ENCODE data around the gene COL24A1.
A peak's percentile ranks its signal among the peaks of the same experiment; 100 is the strongest.
"Not testable (repeated sequence)": the region's sequence is repeated elsewhere in the genome, so short reads cannot be mapped to it uniquely, and the experiment has no call there.

Gene COL24A1

GRCh38 chr1:85799737-85800136, 356.8 kb downstream of the COL24A1 start:
- no peaks in the 10 kb centered on the region for H3K9me3 ChIP-seq (ENCODE audit: low read depth, low read length)
- TF ChIP-seq POLR2AphosphoS5 (IDR thresholded peaks at IDR 0.05; ENCODE audit: borderline replicate concordance, low read depth, low read length) (no peak), FOXP2 (optimal IDR thresholded peaks at IDR 0.05; ENCODE audit: control extremely low read depth, extremely low read length, insufficient read depth) (no peak), EZH2 (IDR thresholded peaks at IDR 0.05) (no peak)
- H3K27ac ChIP-seq, result peak overlapping the region; percentile 70
- no peak overlapping the region for H3K9ac ChIP-seq (ENCODE audit: insufficient read length)
- no peak overlapping the region for H3K4me3 ChIP-seq
- H3K36me3 ChIP-seq (ENCODE audit: insufficient read depth, low read length), result no peaks in the 10 kb centered on the region
- DNase-seq (ENCODE audit: low read depth, low spot score), result peak; percentile 30

GRCh38 chr1:85798419-85798818, 358.2 kb downstream of the COL24A1 start:
- no peaks in the 10 kb centered on the region for H3K36me3 ChIP-seq (ENCODE audit: insufficient read depth, low read length)
- no peak overlapping the region for H3K4me3 ChIP-seq
- no peak overlapping the region for H3K9ac ChIP-seq (ENCODE audit: insufficient read length)
- TF ChIP-seq POLR2AphosphoS5 (IDR thresholded peaks at IDR 0.05; ENCODE audit: borderline replicate concordance, low read depth, low read length), result no peak
- TF ChIP-seq EZH2 (IDR thresholded peaks at IDR 0.05), result no peak
- TF ChIP-seq FOXP2 (optimal IDR thresholded peaks at IDR 0.05; ENCODE audit: control extremely low read depth, extremely low read length, insufficient read depth), result no peak
- H3K27ac ChIP-seq, result no peak overlapping the region
- DNase-seq (ENCODE audit: low read depth, low spot score), result no peak
- H3K9me3 ChIP-seq (ENCODE audit: low read depth, low read length), result no peaks in the 10 kb centered on the region

- H3K27ac ChIP-seq; H3K9ac ChIP-seq (ENCODE audit: insufficient read length); H3K9me3 ChIP-seq (ENCODE audit: low read depth, low read length); H3K4me3 ChIP-seq; H3K36me3 ChIP-seq (ENCODE audit: insufficient read depth, low read length); DNase-seq (ENCODE audit: low read depth, low spot score): not testable (repeated sequence)
These were observed 379.6 kb downstream of the COL24A1 start for GRCh38 chr1:85777021-85777420.

- no peak overlapping the region for H3K9ac ChIP-seq (ENCODE audit: insufficient read length)
- no peaks in the 10 kb centered on the region for H3K36me3 ChIP-seq (ENCODE audit: insufficient read depth, low read length)
- DNase-seq (ENCODE audit: low read depth, low spot score), result no peak
- no peak overlapping the region for H3K27ac ChIP-seq
- TF ChIP-seq POLR2AphosphoS5 (IDR thresholded peaks at IDR 0.05; ENCODE audit: borderline replicate concordance, low read depth, low read length), result no peak
- TF ChIP-seq FOXP2 (optimal IDR thresholded peaks at IDR 0.05; ENCODE audit: control extremely low read depth, extremely low read length, insufficient read depth), result no peak
- TF ChIP-seq EZH2 (IDR thresholded peaks at IDR 0.05), result no peak
- no peaks in the 10 kb centered on the region for H3K9me3 ChIP-seq (ENCODE audit: low read depth, low read length)
- H3K4me3 ChIP-seq, result no peak overlapping the region
These were observed 393.8 kb downstream of the COL24A1 start for GRCh38 chr1:85762804-85763203.

- TF ChIP-seq EZH2 (IDR thresholded peaks at IDR 0.05) (no peak), FOXP2 (optimal IDR thresholded peaks at IDR 0.05; ENCODE audit: control extremely low read depth, extremely low read length, insufficient read depth) (no peak), POLR2AphosphoS5 (IDR thresholded peaks at IDR 0.05; ENCODE audit: borderline replicate concordance, low read depth, low read length) (no peak)
- H3K4me3 ChIP-seq, result no peak overlapping the region
These were observed 399.7 kb downstream of the COL24A1 start for GRCh38 chr1:85756864-85757263.

GRCh38 chr1:85748120-85748519, 408.5 kb downstream of the COL24A1 start:
- H3K9me3 ChIP-seq (ENCODE audit: low read depth, low read length), result no peaks in the 10 kb centered on the region
- TF ChIP-seq FOXP2 (optimal IDR thresholded peaks at IDR 0.05; ENCODE audit: control extremely low read depth, extremely low read length, insufficient read depth), result no peak
- TF ChIP-seq EZH2 (IDR thresholded peaks at IDR 0.05), result no peak
- TF ChIP-seq POLR2AphosphoS5 (IDR thresholded peaks at IDR 0.05; ENCODE audit: borderline replicate concordance, low read depth, low read length), result no peak

More at GRCh38 chr1:85756864-85757263, 399.7 kb downstream of the COL24A1 start:
- no peak for DNase-seq (ENCODE audit: low read depth, low spot score)
- H3K9ac ChIP-seq (ENCODE audit: insufficient read length), result no peak overlapping the region
- no peaks in the 10 kb centered on the region for H3K36me3 ChIP-seq (ENCODE audit: insufficient read depth, low read length)
- H3K9me3 ChIP-seq (ENCODE audit: low read depth, low read length), result no peaks in the 10 kb centered on the region
- H3K27ac ChIP-seq, result no peak overlapping the region

GRCh38 chr1:85746777-85747176, 409.8 kb downstream of the COL24A1 start:
- Histone ChIP-seq H3K9me3 (ENCODE audit: low read depth, low read length) (no peaks in the 10 kb centered on the region), H3K36me3 (ENCODE audit: insufficient read depth, low read length) (no peaks in the 10 kb centered on the region), H3K4me3 (no peak overlapping the region), H3K9ac (ENCODE audit: insufficient read length) (no peak overlapping the region), H3K27ac (no peak overlapping the region)
- DNase-seq (ENCODE audit: low read depth, low spot score), result no peak
- TF ChIP-seq EZH2 (IDR thresholded peaks at IDR 0.05), result no peak
- TF ChIP-seq FOXP2 (optimal IDR thresholded peaks at IDR 0.05; ENCODE audit: control extremely low read depth, extremely low read length, insufficient read depth), result no peak
- TF ChIP-seq POLR2AphosphoS5 (IDR thresholded peaks at IDR 0.05; ENCODE audit: borderline replicate concordance, low read depth, low read length), result no peak

More at GRCh38 chr1:85748120-85748519, 408.5 kb downstream of the COL24A1 start:
- no peaks in the 10 kb centered on the region for H3K36me3 ChIP-seq (ENCODE audit: insufficient read depth, low read length)
- no peak for DNase-seq (ENCODE audit: low read depth, low spot score)
- no peak overlapping the region for H3K27ac ChIP-seq
- H3K9ac ChIP-seq (ENCODE audit: insufficient read length), result no peak overlapping the region
- no peak overlapping the region for H3K4me3 ChIP-seq

GRCh38 chr1:85743814-85744213, 412.8 kb downstream of the COL24A1 start:
- no peak overlapping the region for H3K4me3 ChIP-seq
- no peak for DNase-seq (ENCODE audit: low read depth, low spot score)
- H3K9me3 ChIP-seq (ENCODE audit: low read depth, low read length), result no peaks in the 10 kb centered on the region
- TF ChIP-seq POLR2AphosphoS5 (IDR thresholded peaks at IDR 0.05; ENCODE audit: borderline replicate concordance, low read depth, low read length) (no peak), EZH2 (IDR thresholded peaks at IDR 0.05) (no peak), FOXP2 (optimal IDR thresholded peaks at IDR 0.05; ENCODE audit: control extremely low read depth, extremely low read length, insufficient read depth) (no peak)
- H3K27ac ChIP-seq, result no peak overlapping the region
- H3K9ac ChIP-seq (ENCODE audit: insufficient read length), result no peak overlapping the region
- H3K36me3 ChIP-seq (ENCODE audit: insufficient read depth, low read length), result no peaks in the 10 kb centered on the region

GRCh38 chr1:85734931-85735330, 421.6 kb downstream of the COL24A1 start:
- H3K27ac ChIP-seq, result no peak overlapping the region
- H3K4me3 ChIP-seq, result no peak overlapping the region
- H3K36me3 ChIP-seq (ENCODE audit: insufficient read depth, low read length), result no peaks in the 10 kb centered on the region
- no peaks in the 10 kb centered on the region for H3K9me3 ChIP-seq (ENCODE audit: low read depth, low read length)
- H3K9ac ChIP-seq (ENCODE audit: insufficient read length), result no peak overlapping the region
- no peak for DNase-seq (ENCODE audit: low read depth, low spot score)
- TF ChIP-seq POLR2AphosphoS5 (IDR thresholded peaks at IDR 0.05; ENCODE audit: borderline replicate concordance, low read depth, low read length), result no peak
- TF ChIP-seq EZH2 (IDR thresholded peaks at IDR 0.05), result no peak
- TF ChIP-seq FOXP2 (optimal IDR thresholded peaks at IDR 0.05; ENCODE audit: control extremely low read depth, extremely low read length, insufficient read depth), result no peak
